GM19468 (cell line): ENCODE data around the gene ISOC2.
"Not testable (repeated sequence)": the region's sequence is repeated elsewhere in the genome, so short reads cannot be mapped to it uniquely, and the experiment has no call there.

Source experiments
- ATAC-seq: cut with Tn5 transposase; IDR thresholded peaks from one replicate; pipeline ENCODE4 v1.9.1; 2021; ENCODE audit warnings: mild to moderate bottlenecking, moderate library complexity, moderate number of reproducible peaks; ENCODE audit not compliant: unreplicated experiment; ENCODE audit errors: extremely low read depth

The ISOC2 gene

GRCh38 chr19:55461974-55462626, 658 bp upstream of the ISOC2 start:
- ATAC-seq = no peak

GRCh38 chr19:55460670-55461258, 678 bp downstream of the ISOC2 start:
- ATAC-seq = no peak

- no peak for ATAC-seq
These were observed 1.3 kb downstream of the ISOC2 start for GRCh38 chr19:55459950-55460657.

GRCh38 chr19:55459551-55459949, 1.9 kb downstream of the ISOC2 start:
- no peak for ATAC-seq

- no peak for ATAC-seq
These were observed 3.6 kb downstream of the ISOC2 start for GRCh38 chr19:55457683-55458457.

- no peak for ATAC-seq
These were observed 5.1 kb downstream of the ISOC2 start for GRCh38 chr19:55456347-55456746.

GRCh38 chr19:55455576-55456235, 5.7 kb downstream of the ISOC2 start:
- ATAC-seq = no peak

- no peak for ATAC-seq
These were observed 6.6 kb downstream of the ISOC2 start for GRCh38 chr19:55454787-55455243.

- no peak for ATAC-seq
These were observed 7.8 kb downstream of the ISOC2 start for GRCh38 chr19:55453511-55454260.

- ATAC-seq = no peak
These were observed 8.6 kb downstream of the ISOC2 start for GRCh38 chr19:55452749-55453346.

- no peak for ATAC-seq
These were observed 9.3 kb downstream of the ISOC2 start for GRCh38 chr19:55451965-55452748.

- ATAC-seq = no peak
These were observed 10.1 kb downstream of the ISOC2 start for GRCh38 chr19:55451163-55451964.

GRCh38 chr19:55449469-55449868, 12.0 kb downstream of the ISOC2 start:
- ATAC-seq = no peak

- ATAC-seq = not testable (repeated sequence)
These were observed 13.3 kb downstream of the ISOC2 start for GRCh38 chr19:55448175-55448490.

GRCh38 chr19:55447421-55448174, 13.8 kb downstream of the ISOC2 start:
- no peak for ATAC-seq

GRCh38 chr19:55446060-55446459, 15.4 kb downstream of the ISOC2 start:
- no peak for ATAC-seq

- ATAC-seq = no peak
These were observed 16.8 kb downstream of the ISOC2 start for GRCh38 chr19:55444646-55445045.
